ENCODE results near the gene VARS2. TPM values are rescaled to one million over a fixed set of nuclear protein-coding genes. Genes with fewer than 3 reads are reported as not detected.
"Not testable (repeated sequence)": the region's sequence is repeated elsewhere in the genome, so short reads cannot be mapped to it uniquely, and the experiment has no call there.

VARS2 gene
- total and polyA plus RNA-seq, 11 donors = 10.7 to 28.5 (median 18.8) TPM

DNA sequence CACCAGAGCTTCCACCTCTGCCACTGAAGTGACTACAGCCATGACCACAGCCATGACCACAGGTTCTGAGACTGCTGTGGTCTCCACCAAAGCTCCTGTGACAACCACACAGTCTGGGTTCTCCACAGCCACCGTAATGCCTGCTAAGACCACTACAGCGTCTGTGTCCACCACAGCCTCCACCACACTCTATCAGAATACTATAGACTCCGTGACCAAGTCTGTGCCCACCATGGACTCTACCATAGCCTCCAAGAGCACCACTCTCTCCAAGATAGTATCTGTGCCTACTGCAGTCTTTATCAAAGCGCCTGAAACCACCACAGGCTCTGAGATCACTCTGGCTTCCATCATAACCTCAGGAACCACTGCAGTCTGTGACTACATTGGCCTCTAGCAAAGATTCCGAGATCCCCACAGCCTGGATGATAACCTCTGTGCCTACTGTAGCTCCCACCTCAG, 51.1 kb downstream of the VARS2 start:
- intact Hi-C loops (cut with DNase I) = no loop called here

DNA sequence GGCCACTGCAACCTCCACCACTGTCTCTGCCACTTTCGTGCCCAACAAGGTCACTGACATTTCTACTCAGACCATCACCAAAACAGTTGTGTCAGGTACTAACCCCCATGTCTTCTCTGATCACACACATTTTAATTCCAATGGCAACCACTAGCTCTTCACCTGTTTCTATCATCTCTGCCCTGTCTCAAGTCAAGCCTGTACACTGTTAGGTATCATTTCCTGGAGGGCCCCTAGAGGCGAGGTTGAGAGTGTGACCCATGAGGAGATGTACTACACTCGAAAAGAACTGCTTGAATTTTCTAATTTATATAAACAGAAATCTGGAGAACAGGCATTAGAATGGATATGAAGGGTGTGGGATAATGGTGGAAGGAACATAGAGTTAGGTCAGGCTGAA, 52.1 kb downstream of the VARS2 start:
- no peaks in the 10 kb centered on the region for H3K4me1 ChIP-seq
- no peaks in the 10 kb centered on the region for H3K36me3 ChIP-seq
- no peak for TF ChIP-seq POLR2A (IDR thresholded peaks at IDR 0.05)
- TF ChIP-seq, protein P1, sequence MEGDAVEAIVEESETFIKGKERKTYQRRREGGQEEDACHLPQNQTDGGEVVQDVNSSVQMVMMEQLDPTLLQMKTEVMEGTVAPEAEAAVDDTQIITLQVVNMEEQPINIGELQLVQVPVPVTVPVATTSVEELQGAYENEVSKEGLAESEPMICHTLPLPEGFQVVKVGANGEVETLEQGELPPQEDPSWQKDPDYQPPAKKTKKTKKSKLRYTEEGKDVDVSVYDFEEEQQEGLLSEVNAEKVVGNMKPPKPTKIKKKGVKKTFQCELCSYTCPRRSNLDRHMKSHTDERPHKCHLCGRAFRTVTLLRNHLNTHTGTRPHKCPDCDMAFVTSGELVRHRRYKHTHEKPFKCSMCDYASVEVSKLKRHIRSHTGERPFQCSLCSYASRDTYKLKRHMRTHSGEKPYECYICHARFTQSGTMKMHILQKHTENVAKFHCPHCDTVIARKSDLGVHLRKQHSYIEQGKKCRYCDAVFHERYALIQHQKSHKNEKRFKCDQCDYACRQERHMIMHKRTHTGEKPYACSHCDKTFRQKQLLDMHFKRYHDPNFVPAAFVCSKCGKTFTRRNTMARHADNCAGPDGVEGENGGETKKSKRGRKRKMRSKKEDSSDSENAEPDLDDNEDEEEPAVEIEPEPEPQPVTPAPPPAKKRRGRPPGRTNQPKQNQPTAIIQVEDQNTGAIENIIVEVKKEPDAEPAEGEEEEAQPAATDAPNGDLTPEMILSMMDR (IDR thresholded peaks at IDR 0.05) = no peak
- 68 to 76% (median 75%) methylated on average over 3 of the region's 3 CpGs for WGBS, 4 donors
- H3K4me3 ChIP-seq = no peak overlapping the region
- H3K27ac ChIP-seq = no peak overlapping the region
- DNase-seq (no peak), ATAC-seq (no peak)
- intact Hi-C loops (cut with DNase I) = no loop called here
- H3K27me3 ChIP-seq = peaks cover 0 to 7% (median 0%) of the 10 kb centered on the region in 9 donors
- no peaks in the 10 kb centered on the region for H3K9me3 ChIP-seq

More for the DNA sequence above, 51.1 kb downstream of the VARS2 start:
- Histone ChIP-seq H3K27ac (no peak overlapping the region), H3K4me3 (no peak overlapping the region), H3K4me1 (no peaks in the 10 kb centered on the region), H3K36me3 (no peaks in the 10 kb centered on the region), H3K27me3 (peaks cover 0 to 10% (median 0%) of the 10 kb centered on the region in 9 donors), H3K9me3 (no peaks in the 10 kb centered on the region)
- no peak for TF ChIP-seq POLR2A (IDR thresholded peaks at IDR 0.05)
- TF ChIP-seq, protein P1 (IDR thresholded peaks at IDR 0.05) = no peak
- DNase-seq = no peak
- WGBS, 4 donors = 78 to 94% (median 84%) methylated on average over 5 of the region's 5 CpGs
- ATAC-seq = no peak

DNA sequence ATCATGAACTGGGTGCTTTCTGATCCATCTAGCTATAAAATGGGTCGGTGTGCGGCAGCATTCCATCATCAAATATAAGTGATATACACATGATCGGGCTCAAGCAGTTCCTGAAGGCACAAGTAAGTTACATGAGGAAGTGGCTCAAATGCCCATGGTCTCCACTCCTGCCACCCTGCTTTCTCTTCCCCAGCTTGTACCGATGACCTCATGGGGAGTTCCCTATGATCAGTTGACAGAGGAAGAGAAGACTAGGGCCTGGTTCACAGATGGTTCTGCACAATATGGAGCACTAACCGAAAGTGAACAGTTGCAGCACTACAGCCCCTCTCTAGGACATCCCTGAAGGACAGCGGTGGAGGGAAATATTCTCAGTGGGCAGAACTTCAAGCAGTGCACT, 55.1 kb downstream of the VARS2 start:
- ATAC-seq, H3K27ac ChIP-seq: not testable (repeated sequence)

DNA sequence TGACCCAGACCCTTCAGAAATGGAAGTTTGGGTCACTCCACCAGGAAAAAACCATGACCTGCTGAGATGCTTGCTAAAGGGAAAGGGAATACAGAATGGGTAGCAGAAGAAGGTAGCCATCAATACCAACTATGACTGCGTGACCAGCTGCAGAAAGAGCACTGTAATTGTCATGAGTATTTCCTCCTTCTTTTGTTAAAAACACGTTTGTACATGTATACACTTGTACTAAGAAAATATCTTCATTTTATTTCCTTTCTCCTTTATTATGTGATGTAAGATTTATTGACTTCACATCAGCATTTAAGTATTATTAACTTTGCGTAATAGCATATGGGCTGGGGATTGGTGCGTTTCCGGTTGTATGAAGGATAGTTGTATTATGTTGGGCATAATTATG, 56.9 kb downstream of the VARS2 start:
- 86 to 90% (median 89%) methylated on average over 5 of the region's 5 CpGs for WGBS, 4 donors
- Histone ChIP-seq H3K36me3 (no peaks in the 10 kb centered on the region), H3K4me1 (no peaks in the 10 kb centered on the region), H3K27ac (no peak overlapping the region), H3K9me3 (no peaks in the 10 kb centered on the region), H3K27me3 (peaks cover 0 to 5% (median 0%) of the 10 kb centered on the region in 9 donors), H3K4me3 (no peak overlapping the region)
- no peak for DNase-seq
- TF ChIP-seq, protein P1 (IDR thresholded peaks at IDR 0.05) = no peak
- TF ChIP-seq POLR2A (IDR thresholded peaks at IDR 0.05) = no peak
- intact Hi-C loops (cut with DNase I) = no loop called here
- no peak for ATAC-seq

More for the DNA sequence above, 55.1 kb downstream of the VARS2 start:
- H3K27me3 ChIP-seq; H3K9me3 ChIP-seq; H3K4me3 ChIP-seq; H3K4me1 ChIP-seq; DNase-seq; intact Hi-C loops (cut with DNase I); H3K36me3 ChIP-seq: not testable (repeated sequence)
- 88 to 97% (median 93%) methylated on average over 6 of the region's 6 CpGs for WGBS, 4 donors

DNA sequence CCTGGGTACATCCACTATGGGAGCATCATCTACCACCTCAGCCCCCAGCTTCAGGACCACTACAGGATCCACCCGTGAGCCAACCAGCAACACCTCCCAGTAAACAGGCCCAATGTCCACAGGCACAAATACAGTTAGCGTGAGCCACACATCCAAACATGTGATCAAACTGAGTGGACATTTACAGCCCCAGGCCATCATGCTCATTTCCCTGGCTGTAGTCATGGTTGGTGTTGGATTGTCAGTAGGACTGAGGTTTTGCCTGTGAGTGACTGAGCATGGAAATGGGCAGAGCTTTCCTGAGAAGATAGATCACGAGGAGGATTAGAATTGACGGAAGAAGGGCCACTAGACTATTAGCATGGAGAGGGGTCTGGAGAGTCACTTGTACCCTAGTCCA, 58.8 kb downstream of the VARS2 start:
- no peak for DNase-seq
- Histone ChIP-seq H3K27me3 (peaks cover 0 to 5% (median 0%) of the 10 kb centered on the region in 9 donors), H3K9me3 (no peaks in the 10 kb centered on the region), H3K27ac (no peak overlapping the region), H3K36me3 (no peaks in the 10 kb centered on the region), H3K4me1 (no peaks in the 10 kb centered on the region), H3K4me3 (no peak overlapping the region)
- intact Hi-C loops (cut with DNase I) = no loop called here
- ATAC-seq = no peak
- 86 to 91% (median 90%) methylated on average over 4 of the region's 4 CpGs for WGBS, 4 donors
- TF ChIP-seq POLR2A (IDR thresholded peaks at IDR 0.05) = no peak
- TF ChIP-seq, protein P1 (IDR thresholded peaks at IDR 0.05) = no peak
